K562 (cell line): ENCODE data around the gene CAMK2G. TPM values are rescaled to one million over a fixed set of nuclear protein-coding genes. Genes with fewer than 3 reads are reported as not detected.

ENCODE experiments used
- ATAC-seq: fragments of 200-7000 bp; cut with Tn5 transposase; 3 replicates; pipeline ENCODE4 v1.9.1; 2020; ENCODE audit warnings: moderate library complexity
- BruUV-seq: library from RNA; stranded (reverse); fragments of 400-500 nt; replicated peaks from 2 replicates; lab custom pipeline; 2021; lab: Mats Ljungman, UMichigan
- CTCF ChIA-PET: fragments of 300-600 bp; formaldehyde crosslinking; extraction: SDS; loops from one replicate; lab custom pipeline; 2021; ENCODE audit warnings: low intra/inter-chr PET ratio; lab: Yijun Ruan, JAX
- POLR2A ChIA-PET: fragments of 300-600, 350-650 bp; sonication (Branson Sonifier 250); formaldehyde crosslinking; extraction: SDS; loops from one replicate; lab custom pipeline; 2021; ENCODE audit warnings: antibody characterized with exemption, inconsistent platforms; lab: Yijun Ruan, JAX
- DNase-seq, 4 experiments: peaks; one replicate each; pipeline versions ENCODE4 v3.0.0 to v3.0.0-alpha.2; 2011 to 2018; ENCODE audit warnings: low spot score in 3 of 4, mixed read lengths in 3 of 4; ENCODE audit errors: extremely low read depth in 1 of 4
- FAIRE-seq: peaks from 2 replicates; lab custom pipeline; 2011; peaks lifted over from hg19 to GRCh38; lab: Jason Lieb, UNC
- H2AFZ ChIP-seq: 2 replicates; pipeline ENCODE4 v1.6.0; 2011; ENCODE audit warnings: low read depth, low read length, control low read depth, inconsistent platforms
- H3K27ac ChIP-seq: fragments of 200-600 bp; 3 replicates; pipeline ENCODE4 v1.8.0; 2011; ENCODE audit warnings: low read depth, mild to moderate bottlenecking, control low read depth, inconsistent platforms, low read length, moderate library complexity, mixed read lengths; ENCODE audit errors: extremely low read depth
- H3K27me3 ChIP-seq, 2 experiments: fragments of 300-600 bp in 1 of 2; 2 replicates in 1 of 2; 3 replicates in 1 of 2; pipeline versions ENCODE4 v1.6.0 to v1.8.0; 2011; ENCODE audit warnings: inconsistent platforms in 2 of 2, low read length in 2 of 2, mild to moderate bottlenecking in 1 of 2, mixed read lengths in 1 of 2, moderate library complexity in 1 of 2; ENCODE audit not compliant: control insufficient read depth in 2 of 2, insufficient read depth in 2 of 2
- H3K36me3 ChIP-seq: fragments of 300-600 bp; 3 replicates; pipeline ENCODE4 v1.8.0; 2011; ENCODE audit warnings: mild to moderate bottlenecking, low read length, inconsistent platforms; ENCODE audit not compliant: control insufficient read depth, insufficient read depth
- H3K4me1 ChIP-seq, 2 experiments: fragments of 200-600 bp in 1 of 2; replicated peaks in 1 of 2; 2 replicates in 1 of 2; 3 replicates in 1 of 2; pipeline versions ENCODE4 v1.5.1 to v1.8.0; 2011; ENCODE audit warnings: inconsistent platforms in 2 of 2, low read length in 2 of 2, mild to moderate bottlenecking in 1 of 2, mixed read lengths in 1 of 2, moderate library complexity in 1 of 2; ENCODE audit not compliant: control insufficient read depth in 2 of 2, insufficient read depth in 2 of 2
- H3K4me2 ChIP-seq: 2 replicates; pipeline ENCODE4 v1.6.1; 2011; ENCODE audit warnings: low read length, control low read depth, inconsistent platforms, mixed read lengths; ENCODE audit not compliant: insufficient read depth
- H3K4me3 ChIP-seq: fragments of 200-600 bp; sonication (generic), shearing (Covaris generic); 2 replicates; pipeline ENCODE4 v1.5.1; 2016; ENCODE audit warnings: control low read depth, inconsistent platforms
- H3K79me2 ChIP-seq: fragments of 200-600 bp; 3 replicates; pipeline ENCODE4 v1.8.0; 2011; ENCODE audit warnings: low read length, inconsistent platforms; ENCODE audit not compliant: control insufficient read depth, insufficient read depth
- H3K9ac ChIP-seq, 2 experiments: 2 replicates each; pipeline versions ENCODE4 v1.6.0 to v1.6.1; 2011; ENCODE audit warnings: low read depth in 2 of 2, low read length in 2 of 2, control low read depth in 1 of 2, inconsistent platforms in 1 of 2, mild to moderate bottlenecking in 1 of 2, mixed read lengths in 1 of 2; ENCODE audit not compliant: insufficient read depth in 1 of 2
- H3K9me1 ChIP-seq: one replicate; pipeline ENCODE4 v1.6.0; 2011; ENCODE audit warnings: inconsistent platforms, mild to moderate bottlenecking, low read length, moderate library complexity; ENCODE audit not compliant: control insufficient read depth, insufficient read depth
- H3K9me3 ChIP-seq: replicated peaks from 2 replicates; pipeline ENCODE4 v1.5.1; 2011; ENCODE audit warnings: low read depth, low read length, inconsistent platforms; ENCODE audit not compliant: control insufficient read depth, insufficient read depth
- H4K20me1 ChIP-seq: replicated peaks from 2 replicates; pipeline ENCODE4 v1.6.1; 2011; ENCODE audit warnings: low read length, inconsistent platforms, mixed read lengths; ENCODE audit not compliant: control insufficient read depth, insufficient read depth
- BMI1 ChIP-seq: fragments of 150-350 bp; IDR thresholded peaks from 2 replicates; pipeline ENCODE4 v1.6.1; 2014; ENCODE audit warnings: low read length
- BRCA1 ChIP-seq, 2 experiments: fragments of 450-650 bp in 1 of 2; sonication (generic) in 1 of 2; formaldehyde crosslinking in 1 of 2; IDR thresholded peaks; 2 replicates each; pipeline versions ENCODE4 v1.5.0 to v1.6.1; 2017 to 2020; ENCODE audit warnings: mild to moderate bottlenecking in 1 of 2, missing genetic modification reagents in 1 of 2
- BRF1 ChIP-seq: IDR thresholded peaks from 3 replicates; pipeline ENCODE4 v1.6.1; 2011; ENCODE audit warnings: borderline replicate concordance, mild to moderate bottlenecking; ENCODE audit not compliant: insufficient read length; ENCODE audit errors: extremely low read depth
- HSF4 ChIP-seq: fragments of 250-450 bp; sonication (Bioruptor Pico); IDR thresholded peaks from 2 replicates; pipeline ENCODE4 v2.1.2; 2022; ENCODE audit warnings: mild to moderate bottlenecking, moderate library complexity, borderline replicate concordance
- L3MBTL2 ChIP-seq: fragments of 450-650 bp; IDR thresholded peaks from 2 replicates; pipeline ENCODE4 v1.6.1; 2016; ENCODE audit warnings: mild to moderate bottlenecking, moderate library complexity
- NR2C1 ChIP-seq, 2 experiments: fragments of 450-650 bp; IDR thresholded peaks; 2 replicates each; pipeline ENCODE4 v1.6.1; 2017; ENCODE audit warnings: mild to moderate bottlenecking in 2 of 2, antibody characterized with exemption in 1 of 2, inconsistent platforms in 1 of 2, missing compliant biosample characterization in 1 of 2, missing genetic modification characterization in 1 of 2
- NRF1 ChIP-seq, 2 experiments: fragments of 450-650 bp; IDR thresholded peaks in 1 of 2; conservative IDR thresholded peaks in 1 of 2; 2 replicates each; pipeline ENCODE4 v1.6.1; 2014; ENCODE audit warnings: mild to moderate bottlenecking in 2 of 2
- POLR2B ChIP-seq: fragments of 450-650 bp; IDR thresholded peaks from 2 replicates; pipeline ENCODE4 v1.6.1; 2018; ENCODE audit warnings: low read depth; ENCODE audit not compliant: partially characterized antibody
- PTRF ChIP-seq: fragments of 450-650 bp; IDR thresholded peaks from 2 replicates; pipeline ENCODE4 v1.6.1; 2016; ENCODE audit warnings: mild to moderate bottlenecking, missing genetic modification characterization, missing compliant biosample characterization
- SMARCA5 ChIP-seq: fragments of 450-650 bp; IDR thresholded peaks from 2 replicates; pipeline ENCODE4 v1.6.1; 2016
- ZC3H4 ChIP-seq: sonication (generic); formaldehyde crosslinking; IDR thresholded peaks from 2 replicates; pipeline ENCODE4 v1.9.0; 2021; ENCODE audit warnings: missing genetic modification reagents, borderline replicate concordance
- ZNF224 ChIP-seq: sonication (generic); formaldehyde crosslinking; IDR thresholded peaks from 2 replicates; pipeline ENCODE4 v1.8.0; 2022; ENCODE audit warnings: mild to moderate bottlenecking, missing genetic modification reagents
- ZNF780A ChIP-seq: fragments of 250-450 bp; sonication (Bioruptor Pico); IDR thresholded peaks from 2 replicates; pipeline ENCODE4 v1.5.0; 2021; ENCODE audit warnings: mild to moderate bottlenecking
- ZNF785 ChIP-seq: fragments of 250-450 bp; sonication (Bioruptor Pico); IDR thresholded peaks from 2 replicates; pipeline ENCODE4 v1.4.0; 2020; ENCODE audit warnings: mild to moderate bottlenecking
- WGBS: fragments of 100-300 bp; shearing (Covaris generic); methylation state at CpG from one replicate; pipeline ENCODE4 v1.1.6; 2016; ENCODE audit warnings: low coverage, mixed read lengths; ENCODE audit not compliant: insufficient coverage; ENCODE audit errors: missing lambda C conversion rate; 5-methylcytosine and 5-hydroxymethylcytosine counted together
- in situ Hi-C: fragments of 300-500 bp; cut with MboI; formaldehyde crosslinking; loops from 4 replicates; pipeline ENCODE4 v1.15.0; 2018; ENCODE audit warnings: inconsistent platforms, mixed read lengths
- intact Hi-C: fragments of 100-400 bp; cut with micrococcal nuclease; formaldehyde crosslinking; loops from 2 replicates; pipeline ENCODE4 v1.14.2; 2022
- polyA plus RNA-seq, 8 experiments: library from polyadenylated mRNA; depleted of rRNA in 4 of 8; stranded (reverse) in 5 of 8; unstranded in 3 of 8; fragments of >200 nt; fragmentation: Nextera tagmentation in 2 of 8; fragmentation: Illumina TruSeq in 1 of 8; extraction: Ambion mirVana in 2 of 8; extraction: Trizol in 1 of 8; gene quantifications; 2 replicates each; pipeline versions ENCODE4 v1.2.1 to v1.2.3, GENCODE V29; 2011 to 2014; ENCODE audit warnings: inconsistent platforms in 1 of 8, missing spikeins in 1 of 8
- total RNA-seq, 7 experiments: library from RNA; depleted of rRNA in 6 of 7; stranded (reverse); fragments of >200 nt in 6 of 7; fragmentation: Illumina TruSeq in 2 of 7; extraction: Trizol in 2 of 7; gene quantifications; 2 replicates each; pipeline versions ENCODE4 v1.2.1 to v1.2.3, GENCODE V29; 2011 to 2021; ENCODE audit warnings: low replicate concordance in 1 of 7
- TF ChIP-seq, protein P1 (sequence below): fragments of 450-650 bp; IDR thresholded peaks from 2 replicates; pipeline ENCODE4 v1.6.1; 2017; ENCODE audit warnings: antibody characterized with exemption, mild to moderate bottlenecking
- TF ChIP-seq, protein P2 (sequence below): sonication (generic); formaldehyde crosslinking; IDR thresholded peaks from 2 replicates; pipeline ENCODE4 v1.4.0; 2020; ENCODE audit warnings: mild to moderate bottlenecking, missing genetic modification reagents

CAMK2G gene
- total and polyA plus RNA-seq, 9 of the 15 experiments (the other 6 are each of a cell fraction or from before 2014, with no cell fraction given) = 9.0 to 37.9 (median 32.6) TPM

DNA sequence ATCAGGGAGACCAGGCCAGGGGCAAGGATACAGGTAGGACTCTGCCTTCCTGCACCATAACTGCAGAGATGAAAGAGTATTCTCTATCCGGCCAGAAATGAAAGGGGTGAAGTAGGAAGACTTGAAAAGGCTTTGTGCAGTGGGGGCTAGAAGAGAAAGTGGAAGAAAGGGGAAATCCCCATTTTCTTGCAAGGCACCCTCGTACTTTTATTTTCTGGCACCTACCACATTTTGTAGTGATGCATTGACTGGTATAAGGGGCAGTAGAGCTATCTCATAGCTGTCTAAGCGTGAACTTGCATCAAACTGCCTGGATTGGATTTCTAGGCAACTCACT is 752 bp upstream of the CAMK2G start:
- no peak for FAIRE-seq
- H3K4me1 ChIP-seq = peaks cover 29 to 32% of the 10 kb centered on the region in 2 experiments; a peak in 4 of 5 replicates
- BruUV-seq = no TSS peak

More for the DNA sequence above, 752 bp upstream of the CAMK2G start:
- peak overlapping the region; percentile 64 to 95 for H3K9ac ChIP-seq
- POLR2A ChIA-PET = interaction anchor here (0.5 to 1.7 kb wide), 10 partner anchors 11 to 179 kb away, joined by 3 to 4 read pairs (median 3); no protein-coding TSS in a partner anchor
- TF ChIP-seq HSF4 (CRISPR knock-in tag) = no peak
- TF ChIP-seq, protein P1, sequence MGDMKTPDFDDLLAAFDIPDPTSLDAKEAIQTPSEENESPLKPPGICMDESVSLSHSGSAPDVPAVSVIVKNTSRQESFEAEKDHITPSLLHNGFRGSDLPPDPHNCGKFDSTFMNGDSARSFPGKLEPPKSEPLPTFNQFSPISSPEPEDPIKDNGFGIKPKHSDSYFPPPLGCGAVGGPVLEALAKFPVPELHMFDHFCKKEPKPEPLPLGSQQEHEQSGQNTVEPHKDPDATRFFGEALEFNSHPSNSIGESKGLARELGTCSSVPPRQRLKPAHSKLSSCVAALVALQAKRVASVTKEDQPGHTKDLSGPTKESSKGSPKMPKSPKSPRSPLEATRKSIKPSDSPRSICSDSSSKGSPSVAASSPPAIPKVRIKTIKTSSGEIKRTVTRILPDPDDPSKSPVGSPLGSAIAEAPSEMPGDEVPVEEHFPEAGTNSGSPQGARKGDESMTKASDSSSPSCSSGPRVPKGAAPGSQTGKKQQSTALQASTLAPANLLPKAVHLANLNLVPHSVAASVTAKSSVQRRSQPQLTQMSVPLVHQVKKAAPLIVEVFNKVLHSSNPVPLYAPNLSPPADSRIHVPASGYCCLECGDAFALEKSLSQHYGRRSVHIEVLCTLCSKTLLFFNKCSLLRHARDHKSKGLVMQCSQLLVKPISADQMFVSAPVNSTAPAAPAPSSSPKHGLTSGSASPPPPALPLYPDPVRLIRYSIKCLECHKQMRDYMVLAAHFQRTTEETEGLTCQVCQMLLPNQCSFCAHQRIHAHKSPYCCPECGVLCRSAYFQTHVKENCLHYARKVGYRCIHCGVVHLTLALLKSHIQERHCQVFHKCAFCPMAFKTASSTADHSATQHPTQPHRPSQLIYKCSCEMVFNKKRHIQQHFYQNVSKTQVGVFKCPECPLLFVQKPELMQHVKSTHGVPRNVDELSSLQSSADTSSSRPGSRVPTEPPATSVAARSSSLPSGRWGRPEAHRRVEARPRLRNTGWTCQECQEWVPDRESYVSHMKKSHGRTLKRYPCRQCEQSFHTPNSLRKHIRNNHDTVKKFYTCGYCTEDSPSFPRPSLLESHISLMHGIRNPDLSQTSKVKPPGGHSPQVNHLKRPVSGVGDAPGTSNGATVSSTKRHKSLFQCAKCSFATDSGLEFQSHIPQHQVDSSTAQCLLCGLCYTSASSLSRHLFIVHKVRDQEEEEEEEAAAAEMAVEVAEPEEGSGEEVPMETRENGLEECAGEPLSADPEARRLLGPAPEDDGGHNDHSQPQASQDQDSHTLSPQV = no peak
- TF ChIP-seq ZNF785 (CRISPR knock-in tag) = no peak
- no peak for TF ChIP-seq ZNF224 (CRISPR knock-in tag)
- no peak for TF ChIP-seq POLR2B
- no peak for TF ChIP-seq BRF1
- peak; percentile 70; the same call in 1 of the 2 replicates for TF ChIP-seq ZC3H4 (CRISPR knock-in tag)
- TF ChIP-seq, protein P2, sequence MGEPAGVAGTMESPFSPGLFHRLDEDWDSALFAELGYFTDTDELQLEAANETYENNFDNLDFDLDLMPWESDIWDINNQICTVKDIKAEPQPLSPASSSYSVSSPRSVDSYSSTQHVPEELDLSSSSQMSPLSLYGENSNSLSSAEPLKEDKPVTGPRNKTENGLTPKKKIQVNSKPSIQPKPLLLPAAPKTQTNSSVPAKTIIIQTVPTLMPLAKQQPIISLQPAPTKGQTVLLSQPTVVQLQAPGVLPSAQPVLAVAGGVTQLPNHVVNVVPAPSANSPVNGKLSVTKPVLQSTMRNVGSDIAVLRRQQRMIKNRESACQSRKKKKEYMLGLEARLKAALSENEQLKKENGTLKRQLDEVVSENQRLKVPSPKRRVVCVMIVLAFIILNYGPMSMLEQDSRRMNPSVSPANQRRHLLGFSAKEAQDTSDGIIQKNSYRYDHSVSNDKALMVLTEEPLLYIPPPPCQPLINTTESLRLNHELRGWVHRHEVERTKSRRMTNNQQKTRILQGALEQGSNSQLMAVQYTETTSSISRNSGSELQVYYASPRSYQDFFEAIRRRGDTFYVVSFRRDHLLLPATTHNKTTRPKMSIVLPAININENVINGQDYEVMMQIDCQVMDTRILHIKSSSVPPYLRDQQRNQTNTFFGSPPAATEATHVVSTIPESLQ (CRISPR knock-in tag) = 0 out of 2 replicates have a peak, but pooled peaks have one; percentile 42
- TF ChIP-seq L3MBTL2 = 0 out of 2 replicates have a peak, but pooled peaks have one; percentile 4
- peak; percentile 2 to 20; a peak in 1 of 4 replicates for TF ChIP-seq NRF1 (conservative IDR thresholded peaks at IDR 0.05 in 1 of 2, IDR thresholded peaks at IDR 0.05 in 1 of 2)
- no peak for TF ChIP-seq PTRF (tag)
- no peak for TF ChIP-seq BMI1
- peak; percentile 80; the same call in 1 of the 2 replicates for TF ChIP-seq SMARCA5
- TF ChIP-seq BRCA1 (IDR thresholded peaks at IDR 0.05) = no peak
- TF ChIP-seq BRCA1 (CRISPR knock-in tag; IDR thresholded peaks at IDR 0.05) = 0 out of 2 replicates have a peak, but pooled peaks have one; percentile 5
- TF ChIP-seq NR2C1 (IDR thresholded peaks at IDR 0.05) = no peak
- no peak for TF ChIP-seq NR2C1 (tag; IDR thresholded peaks at IDR 0.05)
- no peak for TF ChIP-seq ZNF780A
- peaks cover 12% of the 10 kb centered on the region for H3K79me2 ChIP-seq
- H3K9me3 ChIP-seq = no peaks in the 10 kb centered on the region
- H3K4me2 ChIP-seq = peak overlapping the region; percentile 78
- in situ Hi-C loops (loop anchor here (5.0 to 10.0 kb wide), 3 partner anchors 98 to 623 kb away; partner anchors contain the start of gene MRPS16), intact Hi-C loops (no loop called here)
- peak overlapping the region; percentile 98 for H2AFZ ChIP-seq
- peak overlapping the region; percentile 52 for H3K4me3 ChIP-seq
- H3K9me1 ChIP-seq = no peaks in the 10 kb centered on the region
- no peak for DNase-seq
- no peak overlapping the region for H3K27ac ChIP-seq
- CTCF ChIA-PET = interaction anchor here (1.6 kb wide), 1 partner anchor 26 kb away, joined by 4 read pairs; no protein-coding TSS in a partner anchor
- H4K20me1 ChIP-seq = peaks cover 6% of the 10 kb centered on the region; the same call in 1 of the 2 replicates
- peaks cover 30% of the 10 kb centered on the region for H3K36me3 ChIP-seq
- H3K27me3 ChIP-seq = no peaks in the 10 kb centered on the region
- ATAC-seq = no peak
- WGBS = 52% methylated on average over 3 of the region's 3 CpGs
